ENCODE data around the gene PMEPA1.
A peak's percentile ranks its signal among the peaks of the same experiment; 100 is the strongest.

Gene PMEPA1

GRCh38 chr20:57622201-57622570 is 87.6 kb downstream of the PMEPA1 start:
- DNase-seq (no peak), ATAC-seq (replicated peaks) (no peak)
- no peaks in the 10 kb centered on the region for H3K27me3 Mint-ChIP-seq
- peak overlapping the region; percentile 14 to 56 for H3K4me3 Mint-ChIP-seq
- H3K9me3 Mint-ChIP-seq: no peaks in the 10 kb centered on the region
- H3K27ac Mint-ChIP-seq: peak overlapping the region in 1 of 2 donors; percentile 83
- peaks cover 49 to 58% of the 10 kb centered on the region in 2 donors for H3K4me1 Mint-ChIP-seq (ENCODE audit: low read depth in 2 of 2)
- peaks cover 20% of the 10 kb centered on the region for H3K36me3 Mint-ChIP-seq (ENCODE audit: insufficient read depth)

- H3K36me3 Mint-ChIP-seq (ENCODE audit: insufficient read depth): peaks cover 20% of the 10 kb centered on the region
- no peaks in the 10 kb centered on the region for H3K9me3 Mint-ChIP-seq
- peak overlapping the region; percentile 91 to 93 for H3K4me3 Mint-ChIP-seq
- DNase-seq: no peak
- no peak for ATAC-seq (replicated peaks)
- H3K27me3 Mint-ChIP-seq: no peaks in the 10 kb centered on the region
- peak overlapping the region; percentile 93 to 96 for H3K27ac Mint-ChIP-seq
- H3K4me1 Mint-ChIP-seq (ENCODE audit: low read depth in 2 of 2): peaks cover 55 to 61% of the 10 kb centered on the region in 2 donors
These were observed 88.2 kb downstream of the PMEPA1 start for GRCh38 chr20:57621421-57622200.

- Mint-ChIP-seq H3K4me1 (ENCODE audit: low read depth in 2 of 2) (peaks cover 55 to 57% of the 10 kb centered on the region in 2 donors), H3K9me3 (no peaks in the 10 kb centered on the region), H3K4me3 (peak overlapping the region; percentile 91 to 93), H3K27ac (peak overlapping the region; percentile 93 to 96), H3K36me3 (ENCODE audit: insufficient read depth) (peaks cover 26% of the 10 kb centered on the region), H3K27me3 (no peaks in the 10 kb centered on the region)
- ATAC-seq (replicated peaks) (no peak), DNase-seq (no peak)
These were observed 88.8 kb downstream of the PMEPA1 start for GRCh38 chr20:57620999-57621398.

- peak within 1 kb of the TSS; percentile 93 to 96 for H3K27ac Mint-ChIP-seq
- H3K9me3 Mint-ChIP-seq: no peaks in the 10 kb centered on the region
- H3K36me3 Mint-ChIP-seq (ENCODE audit: insufficient read depth): peaks cover 28% of the 10 kb centered on the region
- H3K27me3 Mint-ChIP-seq: no peaks in the 10 kb centered on the region
- DNase-seq (peak in 2 of 3 experiments; percentile 48 to 63), ATAC-seq (replicated peaks) (peak; percentile 42)
- peak within 1 kb of the TSS; percentile 91 to 93 for H3K4me3 Mint-ChIP-seq
- peaks cover 53 to 58% of the 10 kb centered on the region in 2 donors for H3K4me1 Mint-ChIP-seq (ENCODE audit: low read depth in 2 of 2)
These were observed 89.4 kb downstream of the PMEPA1 start, which contains the start of gene ZBP1 for GRCh38 chr20:57620274-57620990. TSS of gene ZBP1 (minus strand) at chr20:57620426. CDS start at chr20:57620295, 131 bp downstream.

- H3K4me1 Mint-ChIP-seq (ENCODE audit: low read depth in 2 of 2): peaks cover 57 to 61% of the 10 kb centered on the region in 2 donors
- H3K27me3 Mint-ChIP-seq: no peaks in the 10 kb centered on the region
- ATAC-seq (replicated peaks) (peak; percentile 72), DNase-seq (peak; percentile 65 to 73 (median 66))
- H3K9me3 Mint-ChIP-seq: no peaks in the 10 kb centered on the region
- H3K36me3 Mint-ChIP-seq (ENCODE audit: insufficient read depth): peaks cover 38% of the 10 kb centered on the region
- H3K27ac Mint-ChIP-seq: peak overlapping the region; percentile 93 to 96
- H3K4me3 Mint-ChIP-seq: peak overlapping the region; percentile 91 to 93
These were observed 90.6 kb downstream of the PMEPA1 start for GRCh38 chr20:57619051-57619831.

GRCh38 chr20:57618764-57619050 is 91.1 kb downstream of the PMEPA1 start:
- ATAC-seq (replicated peaks) (no peak), DNase-seq (no peak)
- Mint-ChIP-seq H3K4me3 (peak overlapping the region; percentile 91 to 93), H3K27me3 (no peaks in the 10 kb centered on the region), H3K4me1 (ENCODE audit: low read depth in 2 of 2) (peaks cover 57 to 61% of the 10 kb centered on the region in 2 donors), H3K27ac (peak overlapping the region; percentile 93 to 96), H3K9me3 (no peaks in the 10 kb centered on the region), H3K36me3 (ENCODE audit: insufficient read depth) (peaks cover 43% of the 10 kb centered on the region)

- peaks cover 56 to 61% of the 10 kb centered on the region in 2 donors for H3K4me1 Mint-ChIP-seq (ENCODE audit: low read depth in 2 of 2)
- ATAC-seq (replicated peaks) (no peak), DNase-seq (no peak)
- H3K27me3 Mint-ChIP-seq: no peaks in the 10 kb centered on the region
- peak overlapping the region; percentile 91 to 93 for H3K4me3 Mint-ChIP-seq
- no peaks in the 10 kb centered on the region for H3K9me3 Mint-ChIP-seq
- H3K36me3 Mint-ChIP-seq (ENCODE audit: insufficient read depth): peaks cover 48% of the 10 kb centered on the region
- H3K27ac Mint-ChIP-seq: peak overlapping the region; percentile 93 to 96
These were observed 91.6 kb downstream of the PMEPA1 start for GRCh38 chr20:57618091-57618763.

- Mint-ChIP-seq H3K27ac (peak overlapping the region; percentile 93 to 96), H3K36me3 (ENCODE audit: insufficient read depth) (peaks cover 55% of the 10 kb centered on the region)
- no peak for ATAC-seq (replicated peaks)
These were observed 92.6 kb downstream of the PMEPA1 start for GRCh38 chr20:57617079-57617795.

GRCh38 chr20:57616143-57616951 is 93.5 kb downstream of the PMEPA1 start:
- ATAC-seq (replicated peaks): no peak

More at GRCh38 chr20:57617079-57617795, 92.6 kb downstream of the PMEPA1 start:
- Mint-ChIP-seq H3K27me3 (no peaks in the 10 kb centered on the region), H3K9me3 (no peaks in the 10 kb centered on the region), H3K4me1 (ENCODE audit: low read depth in 2 of 2) (peaks cover 48 to 54% of the 10 kb centered on the region in 2 donors), H3K4me3 (peak overlapping the region; percentile 91 to 93)
- DNase-seq: no peak

GRCh38 chr20:57615445-57615811 is 94.4 kb downstream of the PMEPA1 start:
- peaks cover 45% of the 10 kb centered on the region in 2 donors for H3K4me1 Mint-ChIP-seq (ENCODE audit: low read depth in 2 of 2)
- H3K9me3 Mint-ChIP-seq: no peaks in the 10 kb centered on the region
- no peak overlapping the region for H3K4me3 Mint-ChIP-seq
- ATAC-seq (replicated peaks) (no peak), DNase-seq (no peak)
- no peak overlapping the region for H3K27ac Mint-ChIP-seq
- H3K27me3 Mint-ChIP-seq: no peaks in the 10 kb centered on the region
- peaks cover 70% of the 10 kb centered on the region for H3K36me3 Mint-ChIP-seq (ENCODE audit: insufficient read depth)

More at GRCh38 chr20:57616143-57616951, 93.5 kb downstream of the PMEPA1 start:
- Mint-ChIP-seq H3K9me3 (no peaks in the 10 kb centered on the region), H3K4me3 (peak overlapping the region; percentile 91 to 93), H3K36me3 (ENCODE audit: insufficient read depth) (peaks cover 60% of the 10 kb centered on the region), H3K27ac (peak overlapping the region; percentile 93 to 96), H3K27me3 (no peaks in the 10 kb centered on the region), H3K4me1 (ENCODE audit: low read depth in 2 of 2) (peaks cover 46 to 53% of the 10 kb centered on the region in 2 donors)
- no peak for DNase-seq

- H3K4me3 Mint-ChIP-seq: no peak overlapping the region
- H3K27me3 Mint-ChIP-seq: no peaks in the 10 kb centered on the region
- H3K27ac Mint-ChIP-seq: peak overlapping the region in 1 of 2 donors; percentile 49
- H3K36me3 Mint-ChIP-seq (ENCODE audit: insufficient read depth): peaks cover 75% of the 10 kb centered on the region
- H3K9me3 Mint-ChIP-seq: no peaks in the 10 kb centered on the region
- ATAC-seq (replicated peaks) (no peak), DNase-seq (no peak)
- peaks cover 40% of the 10 kb centered on the region in 2 donors for H3K4me1 Mint-ChIP-seq (ENCODE audit: low read depth in 2 of 2)
These were observed 95.0 kb downstream of the PMEPA1 start for GRCh38 chr20:57614490-57615444.

Data from effector memory CD8-positive, alpha-beta T cell (primary cell).